Cardiac fibroblast (primary cell): ENCODE data around the gene THEMIS2.

Experiments
- DNase-seq, 2 donors: peaks; one replicate each; pipeline versions ENCODE4 v3.0.0 to v3.0.0-alpha.2; 2010; ENCODE audit warnings: low read depth in 2 of 2
- H3K4me3 ChIP-seq, 2 donors: replicated peaks in 1 of 2; 1 replicate in 1 of 2; 2 replicates in 1 of 2; pipeline ENCODE4 v1.5.1; 2011; ENCODE audit warnings: low read depth in 2 of 2, low read length in 2 of 2, mild to moderate bottlenecking in 2 of 2, moderate library complexity in 1 of 2
- CTCF ChIP-seq: IDR thresholded peaks from one replicate; pipeline ENCODE4 v1.5.1; 2011; ENCODE audit warnings: low read depth, mild to moderate bottlenecking, low read length, inconsistent platforms

The THEMIS2 gene

GRCh38 chr1:27858072-27858948 is 14.0 kb upstream of the THEMIS2 start:
- peak overlapping the region in 1 of 2 donors; percentile 26 for H3K4me3 ChIP-seq
- DNase-seq, result peak; percentile 90 to 91
- TF ChIP-seq CTCF, result peak; percentile 98

GRCh38 chr1:27858949-27859576 is 13.3 kb upstream of the THEMIS2 start:
- TF ChIP-seq CTCF, result no peak
- no peak for DNase-seq

DNA sequence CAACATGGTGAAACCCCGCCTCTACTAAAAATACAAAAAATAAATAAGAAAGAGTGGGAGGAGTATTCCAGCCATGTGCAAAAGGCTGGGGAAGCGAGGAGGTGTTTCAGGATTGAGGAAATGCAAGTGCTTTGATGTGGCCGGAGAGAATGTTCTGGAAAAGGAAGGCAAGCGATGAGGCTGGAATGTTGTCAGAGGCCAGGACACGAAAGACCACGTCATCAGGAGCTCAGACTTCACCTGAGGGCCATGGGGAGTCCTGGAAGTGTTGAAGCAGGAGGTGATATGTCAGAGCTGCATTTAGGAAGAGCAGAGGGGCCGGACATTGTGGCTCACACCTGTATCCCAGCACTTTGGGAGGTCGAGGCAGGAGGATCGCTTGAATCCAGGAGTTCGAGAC is 10.9 kb upstream of the THEMIS2 start:
- DNase-seq, result no peak
- H3K4me3 ChIP-seq, result no peak overlapping the region
- no peak for TF ChIP-seq CTCF

More at GRCh38 chr1:27858949-27859576, 13.3 kb upstream of the THEMIS2 start:
- no peak overlapping the region for H3K4me3 ChIP-seq

GRCh38 chr1:27862004-27862403 is 10.3 kb upstream of the THEMIS2 start:
- no peak for TF ChIP-seq CTCF

DNA sequence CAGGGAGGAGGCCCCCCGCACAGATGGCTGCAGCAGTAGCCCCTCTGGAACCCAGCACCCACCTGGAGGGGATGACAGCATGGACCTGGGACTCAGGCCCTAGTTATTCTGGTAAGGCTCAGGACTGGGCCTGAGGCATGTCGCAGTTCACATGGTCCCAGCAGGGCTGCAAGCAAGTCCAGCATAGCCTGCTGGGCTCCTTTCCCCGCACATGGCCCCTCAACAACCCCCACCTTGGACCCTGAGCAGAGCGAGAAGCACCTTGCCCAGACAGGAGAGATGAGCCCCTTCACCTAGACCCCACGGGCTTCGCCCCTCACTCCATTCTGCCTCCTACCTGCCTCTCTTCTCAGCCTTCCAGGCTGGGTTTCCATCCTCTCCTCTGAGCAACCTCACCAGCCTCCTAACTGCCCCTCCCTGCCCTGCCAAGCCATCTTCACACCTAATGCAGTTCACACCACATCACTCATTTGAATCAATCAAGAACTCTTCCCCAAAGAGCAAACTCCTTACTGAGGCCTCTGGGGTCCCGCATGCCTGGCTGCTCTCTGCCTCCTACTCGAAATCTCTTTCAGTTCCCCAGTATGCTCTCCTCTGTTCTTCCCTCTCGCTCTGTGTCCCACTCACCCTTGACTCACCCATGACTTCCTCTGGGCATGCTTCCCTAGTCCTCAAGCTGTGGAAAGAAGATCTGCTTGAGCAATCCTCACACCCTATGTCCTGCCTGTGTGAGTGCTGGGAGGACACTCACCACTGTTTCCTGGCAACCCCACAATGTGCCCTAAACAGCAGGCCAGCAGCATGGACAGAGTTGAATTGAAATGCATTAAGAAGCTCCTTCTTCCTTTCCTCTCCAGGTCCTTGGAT is 9.4 kb upstream of the THEMIS2 start:
- no peak for TF ChIP-seq CTCF
- H3K4me3 ChIP-seq, result no peak overlapping the region
- DNase-seq, result peak; percentile 98 to 100

More at GRCh38 chr1:27862004-27862403, 10.3 kb upstream of the THEMIS2 start:
- no peak overlapping the region for H3K4me3 ChIP-seq
- DNase-seq, result no peak

GRCh38 chr1:27863538-27863915 is 8.8 kb upstream of the THEMIS2 start:
- no peak for TF ChIP-seq CTCF
- no peak for DNase-seq
- H3K4me3 ChIP-seq, result no peak overlapping the region
